ENCODE data around the gene ING2.
A peak's percentile ranks its signal among the peaks of the same experiment; 100 is the strongest.
"Not testable (repeated sequence)": the region's sequence is repeated elsewhere in the genome, so short reads cannot be mapped to it uniquely, and the experiment has no call there.

The ING2 gene, protein sequence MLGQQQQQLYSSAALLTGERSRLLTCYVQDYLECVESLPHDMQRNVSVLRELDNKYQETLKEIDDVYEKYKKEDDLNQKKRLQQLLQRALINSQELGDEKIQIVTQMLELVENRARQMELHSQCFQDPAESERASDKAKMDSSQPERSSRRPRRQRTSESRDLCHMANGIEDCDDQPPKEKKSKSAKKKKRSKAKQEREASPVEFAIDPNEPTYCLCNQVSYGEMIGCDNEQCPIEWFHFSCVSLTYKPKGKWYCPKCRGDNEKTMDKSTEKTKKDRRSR

DNA sequence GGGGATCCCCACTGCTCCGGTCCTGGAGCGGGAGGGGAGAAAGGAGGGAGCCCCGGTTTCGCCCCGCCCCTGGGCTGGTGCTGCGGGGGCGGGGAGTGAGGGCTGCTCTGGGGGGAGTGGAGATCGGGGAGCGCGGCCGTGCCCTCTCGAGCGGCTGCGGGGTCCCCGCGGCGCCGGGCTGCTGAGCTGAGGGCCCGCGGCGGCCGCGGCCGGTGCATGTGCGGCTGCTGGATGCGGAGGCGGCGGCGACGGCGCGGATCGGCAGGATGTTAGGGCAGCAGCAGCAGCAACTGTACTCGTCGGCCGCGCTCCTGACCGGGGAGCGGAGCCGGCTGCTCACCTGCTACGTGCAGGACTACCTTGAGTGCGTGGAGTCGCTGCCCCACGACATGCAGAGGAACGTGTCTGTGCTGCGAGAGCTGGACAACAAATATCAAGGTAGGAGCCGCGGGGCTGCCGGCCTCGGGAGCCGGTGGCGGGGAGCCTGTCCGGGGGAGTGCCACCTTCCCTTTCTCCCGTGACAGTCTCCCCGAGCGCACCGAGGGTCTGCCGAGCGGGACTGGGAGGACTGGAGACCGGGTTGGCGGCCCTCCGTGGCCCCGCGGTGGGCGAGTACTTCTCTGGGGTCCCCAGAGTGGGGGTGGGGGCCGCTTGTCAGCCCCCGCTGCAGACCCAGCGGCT is at the start of gene ING2:
Gene ING2, plus strand, starts transcription at position 129 of the 681 bp plus-strand sequence. Its CDS starts 138 bp downstream, at position 267.
- peak; percentile 48 for DNase-seq

DNA sequence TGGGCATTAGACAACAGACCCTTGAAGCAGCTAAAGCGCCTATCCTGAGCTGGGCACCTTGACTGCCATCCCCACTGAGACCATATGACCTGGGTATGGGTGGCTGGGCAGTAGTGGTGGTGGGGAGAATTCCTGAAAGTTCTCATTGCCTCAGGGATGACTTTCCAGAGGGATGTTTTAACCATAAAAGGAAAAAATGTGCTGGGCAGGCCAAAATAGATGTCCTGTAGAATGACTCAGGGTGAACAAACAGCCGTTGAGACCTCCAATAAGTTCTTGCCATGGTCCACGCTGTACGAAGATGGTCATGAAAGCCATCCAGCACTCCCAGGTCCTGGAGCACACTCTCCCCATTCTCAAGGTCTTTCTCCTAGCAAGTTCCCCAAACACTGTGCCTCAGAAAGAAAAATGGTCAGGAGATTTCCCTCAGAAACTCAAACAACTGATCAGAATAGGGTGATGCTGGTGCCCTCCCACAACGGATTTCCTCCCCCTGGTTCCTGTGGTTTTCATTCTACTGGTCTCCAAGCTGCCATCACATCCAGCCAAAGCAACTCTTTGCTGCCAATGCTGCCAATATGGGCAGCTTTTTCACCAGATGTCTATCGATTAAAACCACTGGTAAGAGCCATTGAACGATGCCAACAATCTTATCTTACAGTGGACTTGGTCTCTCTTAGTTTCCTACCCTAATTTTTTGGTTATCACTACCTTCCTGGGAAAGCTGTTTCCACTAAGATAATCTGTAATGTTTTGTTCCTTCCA is 49.2 kb upstream of the ING2 start:
- no peak for DNase-seq

DNA sequence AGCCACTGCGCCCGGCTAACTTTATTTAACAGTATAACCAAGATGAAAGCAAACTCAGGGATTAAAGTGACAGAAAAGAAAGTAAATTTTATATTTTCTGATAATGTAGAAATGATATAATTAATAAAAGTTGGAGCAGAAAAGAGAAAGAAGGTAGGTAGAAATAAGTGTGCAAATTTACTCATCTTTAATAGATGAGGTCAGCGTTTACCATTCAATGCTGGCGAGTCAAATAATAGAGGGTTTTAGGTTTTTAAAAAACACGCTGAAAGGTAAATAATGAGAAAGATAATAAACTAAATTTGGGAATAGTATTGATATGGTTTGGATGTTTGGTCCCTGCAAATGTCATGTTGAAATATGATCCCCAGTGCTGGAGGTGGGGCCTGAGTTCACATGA is 46.9 kb upstream of the ING2 start:
- DNase-seq: no peak

DNA sequence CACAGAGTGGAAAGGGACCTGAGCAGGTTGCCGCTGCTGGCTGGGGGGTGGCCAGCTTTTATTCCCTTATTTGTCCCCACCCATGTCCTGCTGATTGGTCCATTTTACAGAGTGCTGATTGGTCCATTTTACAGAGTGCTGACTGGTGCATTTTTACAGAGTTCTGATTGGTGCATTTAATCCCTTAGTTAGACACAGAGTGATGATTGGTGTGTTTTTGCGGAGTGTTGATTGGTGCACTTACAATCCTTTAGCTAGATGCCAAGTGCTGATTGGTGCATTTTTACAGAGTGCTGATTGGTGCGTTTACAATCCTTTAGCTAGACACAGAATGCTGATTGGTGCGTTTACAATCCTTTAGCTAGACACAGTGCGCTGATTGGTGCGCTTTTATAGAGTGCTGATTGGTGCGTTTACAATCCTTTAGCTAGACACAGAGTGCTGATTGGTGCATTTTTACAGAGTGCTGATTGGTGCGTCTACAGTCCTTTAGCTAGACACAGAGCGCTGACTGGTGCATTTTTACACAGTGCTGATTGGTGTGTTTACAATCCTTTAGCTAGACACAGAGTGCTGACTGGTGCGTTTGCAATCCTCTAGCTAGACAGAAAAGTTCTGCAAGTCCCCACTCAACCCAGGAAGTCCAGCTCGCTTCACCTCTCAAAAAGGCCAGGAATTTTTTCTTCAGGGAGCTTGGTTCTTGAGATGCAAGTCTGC is 40.8 kb upstream of the ING2 start:
- DNase-seq: not testable (repeated sequence)

DNA sequence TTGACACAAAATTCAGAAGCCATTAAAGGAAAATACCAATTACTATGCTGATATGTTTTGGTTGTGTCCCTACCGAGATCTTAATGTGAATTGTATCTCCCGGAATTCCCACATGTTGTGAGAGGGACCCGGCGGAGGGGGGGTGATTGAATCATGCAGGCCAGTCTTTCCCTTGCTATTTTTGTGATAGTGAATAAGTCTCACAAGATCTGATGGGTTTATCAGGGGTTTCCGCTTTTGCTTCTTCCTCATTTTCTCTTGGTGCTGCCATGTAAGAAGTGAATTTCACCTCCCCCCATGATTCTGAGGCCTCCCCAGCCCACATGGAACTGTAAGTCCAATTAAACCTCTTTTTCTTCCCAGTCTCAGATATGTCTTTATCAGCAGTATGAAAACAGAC is 39.0 kb upstream of the ING2 start:
- DNase-seq: not testable (repeated sequence)

DNA sequence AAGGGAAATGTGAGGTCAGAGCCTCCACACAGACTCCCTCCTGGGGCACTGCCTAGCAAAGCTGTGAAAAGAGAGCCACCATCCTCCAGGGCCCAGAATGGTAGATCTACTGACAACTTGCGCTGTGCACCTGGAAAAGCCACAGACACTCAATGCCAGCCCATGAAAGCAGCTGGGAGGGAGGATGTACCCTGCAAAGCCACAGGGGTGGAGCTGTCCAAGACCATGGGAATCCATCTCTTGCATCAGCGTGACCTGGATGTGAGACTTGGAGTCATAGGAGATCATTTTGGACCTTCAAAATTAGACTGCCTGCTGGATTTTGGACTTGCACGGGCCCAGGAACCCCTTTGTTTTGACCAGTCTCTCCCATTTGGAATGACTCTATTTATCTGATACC is 37.6 kb upstream of the ING2 start:
- DNase-seq: no peak

DNA sequence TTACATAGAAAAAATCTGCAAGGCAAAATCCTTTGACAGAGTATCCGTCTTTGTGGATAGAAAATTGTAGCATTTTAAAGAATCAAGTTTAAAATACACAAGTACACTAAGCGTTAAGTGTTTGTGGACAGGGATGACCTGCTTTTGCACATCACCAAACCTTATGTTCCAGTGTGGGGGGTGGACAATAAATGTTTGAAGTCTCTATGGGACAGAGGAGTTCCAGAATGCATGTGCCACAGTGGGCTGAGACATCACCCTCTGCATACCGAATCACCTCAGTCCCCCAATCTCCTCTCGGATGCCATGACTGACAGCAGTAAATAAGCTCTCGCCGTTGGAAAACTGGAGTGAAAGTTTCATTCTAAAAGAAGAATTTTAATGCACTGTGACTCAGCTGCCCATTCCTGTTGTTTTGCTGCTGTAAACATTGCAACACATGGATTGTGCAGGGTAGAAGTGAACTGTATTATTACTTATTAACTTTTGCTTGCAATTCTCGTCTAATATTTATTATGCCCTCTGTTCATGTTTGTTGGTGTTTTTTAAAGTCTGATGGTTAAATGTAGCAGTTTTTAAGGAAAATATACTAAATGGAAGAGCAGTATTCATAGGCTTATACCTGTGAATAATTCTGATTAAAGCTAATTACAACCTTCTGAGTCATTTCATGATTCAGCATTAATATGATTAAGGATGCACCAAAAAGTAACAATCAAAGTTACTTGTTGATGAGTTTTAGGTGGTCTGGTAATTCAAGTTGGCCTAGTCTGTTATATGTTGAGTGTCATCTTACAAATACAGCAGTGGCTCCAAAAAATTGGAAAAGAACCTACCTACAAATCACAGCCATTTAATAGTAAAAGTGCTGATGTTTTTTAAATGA is 36.4 kb upstream of the ING2 start:
- DNase-seq: no peak

DNA sequence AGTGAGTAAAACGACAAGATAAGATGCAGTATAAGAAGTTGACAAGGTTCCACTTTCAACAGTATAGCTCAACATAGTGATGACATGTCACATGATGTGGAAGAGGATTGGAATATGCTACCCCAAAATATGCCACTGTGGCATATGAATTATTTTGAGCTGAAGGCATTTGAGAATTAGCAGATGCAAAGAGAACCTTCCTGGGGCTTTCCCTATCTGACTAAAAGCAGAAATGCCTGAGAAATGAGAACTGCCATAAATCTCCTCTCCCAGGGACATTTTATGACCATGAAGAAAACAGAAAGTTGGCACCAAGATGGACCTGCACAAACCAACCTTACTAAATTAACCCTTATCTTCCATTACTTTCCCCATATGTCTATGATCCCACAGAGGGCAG is 35.6 kb upstream of the ING2 start:
- DNase-seq: no peak

DNA sequence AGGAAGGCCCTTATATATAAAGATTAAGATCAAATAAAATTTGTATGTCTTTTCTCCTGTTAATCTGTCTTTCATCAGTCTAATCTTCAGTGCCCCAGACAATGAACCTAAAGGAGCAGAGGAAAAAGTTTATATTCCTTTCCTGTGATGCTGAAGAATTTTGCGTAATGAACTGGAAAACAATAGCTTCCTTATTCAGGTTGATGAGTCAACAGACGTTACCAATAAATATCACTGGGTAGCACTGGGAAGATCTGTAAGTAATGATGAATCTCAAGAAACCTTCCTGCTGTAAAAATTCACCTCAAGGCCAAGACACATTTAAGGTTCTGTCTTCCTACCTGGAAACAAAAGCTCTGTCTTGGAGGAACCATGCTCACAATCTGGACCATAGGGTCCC is 34.9 kb upstream of the ING2 start:
- DNase-seq: no peak

DNA sequence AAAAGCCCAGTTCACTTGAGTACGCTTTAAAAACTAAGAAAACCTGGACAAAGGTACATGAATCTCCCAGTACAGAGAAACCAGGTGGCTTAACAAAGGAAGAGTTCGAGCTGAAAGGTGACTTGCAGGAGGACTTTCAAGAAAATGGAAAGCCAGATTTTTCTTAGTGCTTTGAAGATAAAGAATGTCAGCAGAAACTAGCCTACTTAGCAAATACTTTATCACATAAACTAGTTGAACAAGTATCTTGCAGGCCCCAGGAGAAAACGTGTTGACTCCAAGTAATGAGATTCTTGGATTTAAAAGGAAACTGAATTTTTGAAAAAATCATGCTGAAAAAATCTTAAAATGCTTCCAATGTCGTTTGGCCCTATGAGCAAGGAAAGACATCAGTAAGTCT is 34.0 kb upstream of the ING2 start:
- DNase-seq: no peak

DNA sequence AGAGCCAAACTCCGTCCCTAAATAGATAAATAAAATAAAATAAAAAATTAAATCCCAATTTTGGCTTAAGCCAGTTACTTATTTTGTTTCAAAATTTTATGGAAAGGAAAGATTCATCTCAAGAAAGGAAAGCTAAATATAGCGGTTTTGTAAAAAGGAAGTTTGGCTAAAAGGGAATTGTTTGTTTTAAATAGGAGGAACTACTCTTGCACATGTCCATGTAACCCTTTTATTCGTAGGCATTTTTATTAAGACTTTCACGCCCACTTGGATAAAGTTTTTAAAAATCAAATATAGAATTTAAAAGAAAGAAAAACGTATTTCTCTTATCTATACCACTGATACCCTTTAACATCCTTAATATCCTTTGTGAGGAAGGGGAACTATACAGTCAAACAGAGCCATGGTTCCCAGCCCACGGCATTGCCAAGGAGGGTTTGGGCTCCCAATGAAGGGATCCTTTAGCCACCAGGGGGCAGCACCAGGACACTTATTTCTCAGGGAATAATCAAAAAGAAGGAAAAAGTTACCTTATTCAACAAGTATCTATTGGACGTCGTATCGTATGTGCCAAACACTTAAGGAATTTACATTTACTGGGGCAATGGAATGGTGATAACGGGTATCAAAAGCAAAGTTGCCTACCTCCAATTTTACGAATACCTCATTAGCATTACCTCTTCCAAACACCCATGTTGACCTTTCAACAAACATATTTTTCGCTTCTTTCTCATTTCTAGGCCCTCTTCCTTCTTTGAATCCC is 32.7 kb upstream of the ING2 start:
- DNase-seq: peak; percentile 6

DNA sequence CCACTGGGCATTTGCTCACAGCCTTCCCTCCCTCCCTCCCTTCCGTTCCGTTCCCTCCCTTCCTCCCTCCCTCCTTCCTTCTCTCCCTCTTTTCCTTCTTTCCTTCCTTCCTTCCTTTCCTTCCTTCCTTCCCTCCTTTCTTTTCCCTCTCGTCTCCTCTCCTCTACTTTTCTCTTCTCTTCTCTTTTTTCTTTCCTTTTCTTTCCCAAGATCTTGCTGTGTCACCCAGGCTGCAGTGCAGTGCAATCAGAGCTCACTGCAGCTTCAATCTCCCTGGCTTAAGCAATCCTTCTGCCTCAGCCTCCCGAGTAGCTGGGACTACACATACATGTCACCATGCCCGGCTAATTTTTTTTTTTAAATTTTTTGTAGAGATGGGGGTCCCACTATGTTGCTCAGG is 26.7 kb upstream of the ING2 start:
- DNase-seq: no peak

DNA sequence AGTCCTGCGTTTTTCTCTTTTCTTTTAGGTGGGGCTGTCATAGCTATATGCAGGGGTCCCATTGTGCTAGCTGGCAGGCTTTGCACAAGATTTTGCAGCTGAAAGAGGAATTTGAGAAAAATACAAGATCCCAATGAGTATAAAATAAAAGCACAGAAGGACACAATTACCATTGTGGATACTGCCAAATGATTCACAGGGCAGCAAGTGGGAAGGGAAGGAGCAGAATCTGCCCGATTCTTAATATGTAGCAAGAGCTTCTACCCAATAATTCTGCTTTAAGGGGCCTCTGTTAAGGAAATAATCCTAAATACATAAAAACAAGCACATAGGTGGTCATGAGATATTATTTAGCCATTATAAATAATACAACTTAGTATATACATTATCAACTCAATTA is 25.9 kb upstream of the ING2 start:
- no peak for DNase-seq

DNA sequence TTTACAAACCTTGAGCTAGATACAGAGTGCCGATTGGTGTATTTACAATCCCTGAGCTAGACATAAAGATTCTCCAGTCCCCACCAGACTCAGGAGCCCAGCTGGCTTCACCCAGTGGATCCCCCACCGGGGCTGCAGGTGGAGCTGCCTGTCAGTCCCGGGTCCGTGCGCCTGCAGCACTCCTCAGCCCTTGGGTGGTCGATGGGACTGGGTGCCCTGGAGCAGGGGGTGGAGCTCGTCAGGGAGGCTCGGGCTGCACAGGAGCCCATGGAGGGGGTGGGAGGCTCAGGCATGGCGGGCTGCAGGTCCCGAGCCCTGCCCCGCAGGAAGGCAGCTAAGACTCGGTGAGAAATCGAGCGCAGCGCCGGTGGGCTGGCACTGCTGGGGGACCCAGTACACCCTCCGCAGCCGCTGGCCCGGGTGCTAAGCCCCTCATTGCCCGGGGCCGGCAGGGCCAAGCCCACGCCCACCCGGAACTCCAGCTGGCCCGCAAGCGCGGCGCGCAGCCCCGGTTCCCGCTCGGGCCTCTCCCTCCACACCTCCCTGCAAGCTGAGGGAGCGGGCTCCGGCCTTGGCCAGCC is 22.3 kb upstream of the ING2 start:
- DNase-seq: not testable (repeated sequence)

DNA sequence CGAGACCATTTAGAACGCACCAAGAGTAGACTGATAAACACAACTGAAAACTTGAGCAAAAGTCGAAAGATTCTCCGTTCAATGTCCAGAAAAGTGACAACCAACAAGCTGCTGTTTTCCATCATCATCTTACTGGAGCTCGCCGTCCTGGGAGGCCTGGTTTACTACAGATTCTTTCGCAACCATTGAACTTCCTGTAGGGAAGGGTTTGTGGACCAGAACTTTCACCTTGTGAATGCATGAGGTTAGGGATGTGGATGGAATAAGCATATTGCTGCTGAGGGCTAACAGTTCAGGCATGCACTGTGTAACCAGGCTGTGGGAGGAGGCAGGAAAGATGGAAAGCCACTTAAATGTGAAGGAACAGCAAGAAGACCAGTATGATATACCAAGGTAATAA is 20.9 kb upstream of the ING2 start:
- DNase-seq: no peak

DNA sequence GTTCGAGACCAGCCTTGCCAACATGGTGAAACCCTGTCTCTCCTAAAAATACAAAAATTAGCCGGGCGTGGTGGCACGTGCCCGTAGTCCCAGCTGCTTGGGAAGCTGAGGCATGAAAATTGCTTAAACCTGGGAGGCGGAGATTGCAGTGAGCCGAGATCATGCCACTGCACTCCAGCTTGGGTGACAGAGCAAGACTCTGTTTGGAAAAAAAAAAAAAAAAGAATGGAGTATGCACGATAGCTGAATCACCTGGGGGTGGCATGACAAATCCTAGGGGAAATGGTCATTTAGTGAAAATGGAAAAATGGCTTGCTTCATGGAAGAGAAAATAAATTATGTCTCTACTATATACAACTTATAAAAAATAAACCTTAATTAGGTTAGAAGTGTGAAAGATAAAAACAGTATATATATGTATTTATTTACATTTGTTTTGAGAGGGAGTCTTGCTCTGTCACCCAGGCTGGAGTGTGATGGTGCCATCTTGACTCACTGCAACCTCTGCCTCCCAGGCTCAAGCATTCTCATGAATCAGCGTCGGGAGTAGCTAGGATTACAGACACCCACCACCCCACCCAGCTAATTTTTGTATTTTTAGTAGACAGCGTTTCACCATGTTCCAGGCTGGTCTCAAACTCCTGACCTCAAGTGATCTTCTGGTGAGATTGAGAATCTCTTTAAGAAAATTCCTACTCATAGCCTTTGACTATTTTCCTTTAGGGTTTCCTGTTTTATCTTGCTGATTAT is 19.3 kb upstream of the ING2 start:
- no peak for DNase-seq

DNA sequence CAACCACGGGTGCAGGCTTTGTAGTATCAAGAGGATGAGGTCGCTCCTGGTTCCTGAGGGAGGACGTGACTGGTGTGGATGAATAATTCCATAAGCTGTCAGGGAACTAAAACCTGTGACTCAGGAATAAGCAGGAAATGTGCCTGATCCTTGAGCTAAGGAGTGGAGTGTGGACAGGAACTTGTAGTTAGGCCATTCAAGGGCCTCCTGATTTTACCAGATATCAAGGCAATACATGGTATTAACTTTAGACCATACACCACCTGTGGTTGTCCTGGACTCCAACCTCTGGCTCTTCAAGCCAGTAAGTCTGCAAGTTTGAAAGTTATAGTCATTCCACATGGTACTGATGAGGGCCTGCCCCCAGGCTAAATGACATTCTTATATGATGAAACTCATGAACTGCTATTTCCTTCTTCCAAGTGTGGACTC is 12.1 kb upstream of the ING2 start:
- no peak for DNase-seq

DNA sequence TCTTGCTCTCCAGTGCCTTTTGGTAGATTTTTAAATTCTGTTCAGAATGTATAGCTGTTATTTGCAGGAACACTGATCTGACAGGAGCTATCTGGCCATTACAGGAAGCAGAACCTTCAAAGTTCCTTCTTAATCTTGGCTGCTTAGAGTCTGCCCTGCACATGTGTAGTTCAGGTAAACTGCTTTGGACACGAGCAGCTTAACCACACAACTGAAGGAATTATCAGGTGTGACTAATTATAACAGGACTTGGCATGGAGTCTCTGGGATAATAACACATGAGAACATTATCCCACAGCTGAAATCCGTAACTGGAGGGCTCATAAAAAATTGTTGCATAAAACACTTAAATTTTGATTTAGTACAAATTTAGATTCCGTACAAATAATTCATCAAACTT is 11.6 kb upstream of the ING2 start:
- no peak for DNase-seq

DNA sequence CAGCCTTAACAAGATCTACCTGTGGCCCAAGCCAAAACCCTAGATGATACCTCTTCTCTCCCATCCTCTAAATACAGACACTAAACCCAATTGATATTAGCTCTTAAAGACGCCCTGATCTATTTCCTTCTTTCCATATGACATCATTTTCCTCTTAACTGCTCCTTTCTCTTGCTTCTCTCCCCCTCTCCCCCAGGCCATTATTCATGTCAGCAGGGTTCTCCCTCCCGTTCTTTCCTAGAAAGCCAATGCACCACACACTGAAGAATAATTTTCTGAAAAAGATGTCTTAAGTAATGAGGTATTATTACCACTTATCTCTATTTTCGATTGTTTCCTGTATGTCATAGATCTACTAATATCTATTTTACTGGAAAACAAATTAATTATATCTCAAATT is 9.7 kb upstream of the ING2 start:
- DNase-seq: no peak

DNA sequence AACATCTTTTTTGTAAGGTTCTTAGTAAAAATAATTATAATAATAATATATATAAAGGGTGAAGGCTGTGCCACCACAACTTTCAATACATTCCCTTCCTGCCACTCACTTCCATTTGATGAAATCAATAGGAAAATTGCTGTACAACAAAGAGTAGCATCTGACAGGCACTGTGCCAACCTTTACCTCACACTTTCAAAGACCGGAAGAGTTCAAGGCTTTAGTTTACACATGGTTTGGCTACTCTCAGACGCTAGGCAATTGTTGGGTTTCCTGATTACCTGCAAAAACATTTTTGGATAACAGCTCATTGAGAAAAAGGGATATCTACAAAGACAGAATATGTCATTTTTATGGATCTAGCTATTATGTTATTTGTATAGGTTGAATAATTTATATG is 5.5 kb upstream of the ING2 start:
- peak; percentile 39 for DNase-seq

Data from DMS79 treated with DMSO at 0.1 percent for 48 hours (cell line).